ENCODE results near the gene RASL10B. TPM values are rescaled to one million over a fixed set of nuclear protein-coding genes. Genes with fewer than 3 reads are reported as not detected.

The RASL10B gene
- polyA plus RNA-seq, 1 donor (not counting 4 experiments of a cell fraction or from before 2014, with no cell fraction given): 0.07 TPM

- Histone ChIP-seq H3K27ac (ENCODE audit: control insufficient read depth, insufficient read depth, low read length) (no peak overlapping the region), H3K4me3 (ENCODE audit: control insufficient read depth in 2 of 3, extremely low read depth in 1 of 3, insufficient read depth in 2 of 3, low read depth in 1 of 3, low read length in 3 of 3) (no peak overlapping the region), H3K4me1 (ENCODE audit: control insufficient read depth, extremely low read depth, insufficient read depth, low read length) (no peaks in the 10 kb centered on the region), H3K9ac (ENCODE audit: control insufficient read depth, extremely low read depth, insufficient read depth, low read length) (no peak overlapping the region), H3K79me2 (ENCODE audit: control insufficient read depth, insufficient read depth, low read length) (no peaks in the 10 kb centered on the region), H3K4me2 (ENCODE audit: control insufficient read depth, extremely low read depth, insufficient read depth, low read depth, low read length) (no peak overlapping the region), H4K20me1 (ENCODE audit: control insufficient read depth, extremely low read depth, insufficient read depth, low read length) (no peaks in the 10 kb centered on the region), H3K27me3 (ENCODE audit: control insufficient read depth, extremely low read depth, insufficient read depth, low read length) (no peaks in the 10 kb centered on the region), H3K9me3 (ENCODE audit: control insufficient read depth, low read depth, low read length) (no peaks in the 10 kb centered on the region), H2AFZ (ENCODE audit: control insufficient read depth, low read length) (no peak overlapping the region), H3K36me3 (ENCODE audit: control insufficient read depth in 2 of 2, extremely low read depth in 1 of 2, insufficient read depth in 2 of 2, low read length in 2 of 2) (no peaks in the 10 kb centered on the region), H3K9me1 (ENCODE audit: control insufficient read depth, extremely low read depth, insufficient read depth, low read length) (no peaks in the 10 kb centered on the region)
- DNase-seq (ENCODE audit: low read depth, low spot score) (no peak), FAIRE-seq (no peak)
- TF ChIP-seq EZH2 (IDR thresholded peaks at IDR 0.05; ENCODE audit: low read length) (no peak), CTCF (optimal IDR thresholded peaks at IDR 0.05 in 1 of 3, IDR thresholded peaks at IDR 0.05 in 1 of 3, conservative IDR thresholded peaks at IDR 0.05 in 1 of 3; ENCODE audit: extremely low read depth in 1 of 3, insufficient read depth in 2 of 3, low read length in 3 of 3) (no peak)
- dilution Hi-C loops (cut with MboI; ENCODE audit: extremely low pct_ligation_motif_present, low sequenced_read_pairs): no loop called here
These were observed 25.8 kb downstream of the RASL10B start for GRCh38 chr17:35757243-35757642.

GRCh38 chr17:35760587-35760986 lies 29.1 kb downstream of the RASL10B start, which contains the start of gene C17orf50:
C17orf50 (plus strand) TSS chr17:35760887; CDS start chr17:35760942, 55 bp downstream.
- Histone ChIP-seq H3K27ac (ENCODE audit: control insufficient read depth, insufficient read depth, low read length) (no peak within 1 kb of the TSS), H4K20me1 (ENCODE audit: control insufficient read depth, extremely low read depth, insufficient read depth, low read length) (no peaks in the 10 kb centered on the region), H3K79me2 (ENCODE audit: control insufficient read depth, insufficient read depth, low read length) (no peaks in the 10 kb centered on the region), H3K27me3 (ENCODE audit: control insufficient read depth, extremely low read depth, insufficient read depth, low read length) (no peaks in the 10 kb centered on the region), H3K36me3 (ENCODE audit: control insufficient read depth in 2 of 2, extremely low read depth in 1 of 2, insufficient read depth in 2 of 2, low read length in 2 of 2) (no peaks in the 10 kb centered on the region), H3K4me3 (ENCODE audit: control insufficient read depth in 2 of 3, extremely low read depth in 1 of 3, insufficient read depth in 2 of 3, low read depth in 1 of 3, low read length in 3 of 3) (no peak within 1 kb of the TSS), H3K9ac (ENCODE audit: control insufficient read depth, extremely low read depth, insufficient read depth, low read length) (no peak within 1 kb of the TSS), H3K4me2 (ENCODE audit: control insufficient read depth, extremely low read depth, insufficient read depth, low read depth, low read length) (no peak within 1 kb of the TSS), H3K9me1 (ENCODE audit: control insufficient read depth, extremely low read depth, insufficient read depth, low read length) (no peaks in the 10 kb centered on the region), H3K9me3 (ENCODE audit: control insufficient read depth, low read depth, low read length) (no peaks in the 10 kb centered on the region), H2AFZ (ENCODE audit: control insufficient read depth, low read length) (no peak within 1 kb of the TSS), H3K4me1 (ENCODE audit: control insufficient read depth, extremely low read depth, insufficient read depth, low read length) (peaks cover 6% of the 10 kb centered on the region)
- TF ChIP-seq EZH2 (IDR thresholded peaks at IDR 0.05; ENCODE audit: low read length): no peak
- TF ChIP-seq CTCF (optimal IDR thresholded peaks at IDR 0.05 in 1 of 3, IDR thresholded peaks at IDR 0.05 in 1 of 3, conservative IDR thresholded peaks at IDR 0.05 in 1 of 3; ENCODE audit: extremely low read depth in 1 of 3, insufficient read depth in 2 of 3, low read length in 3 of 3): no peak
- FAIRE-seq: no peak
- dilution Hi-C loops (cut with MboI; ENCODE audit: extremely low pct_ligation_motif_present, low sequenced_read_pairs): no loop called here
- no peak for DNase-seq (ENCODE audit: low read depth, low spot score)

Data from keratinocyte (primary cell).